ENCODE results near the gene CASKIN1.

DNA sequence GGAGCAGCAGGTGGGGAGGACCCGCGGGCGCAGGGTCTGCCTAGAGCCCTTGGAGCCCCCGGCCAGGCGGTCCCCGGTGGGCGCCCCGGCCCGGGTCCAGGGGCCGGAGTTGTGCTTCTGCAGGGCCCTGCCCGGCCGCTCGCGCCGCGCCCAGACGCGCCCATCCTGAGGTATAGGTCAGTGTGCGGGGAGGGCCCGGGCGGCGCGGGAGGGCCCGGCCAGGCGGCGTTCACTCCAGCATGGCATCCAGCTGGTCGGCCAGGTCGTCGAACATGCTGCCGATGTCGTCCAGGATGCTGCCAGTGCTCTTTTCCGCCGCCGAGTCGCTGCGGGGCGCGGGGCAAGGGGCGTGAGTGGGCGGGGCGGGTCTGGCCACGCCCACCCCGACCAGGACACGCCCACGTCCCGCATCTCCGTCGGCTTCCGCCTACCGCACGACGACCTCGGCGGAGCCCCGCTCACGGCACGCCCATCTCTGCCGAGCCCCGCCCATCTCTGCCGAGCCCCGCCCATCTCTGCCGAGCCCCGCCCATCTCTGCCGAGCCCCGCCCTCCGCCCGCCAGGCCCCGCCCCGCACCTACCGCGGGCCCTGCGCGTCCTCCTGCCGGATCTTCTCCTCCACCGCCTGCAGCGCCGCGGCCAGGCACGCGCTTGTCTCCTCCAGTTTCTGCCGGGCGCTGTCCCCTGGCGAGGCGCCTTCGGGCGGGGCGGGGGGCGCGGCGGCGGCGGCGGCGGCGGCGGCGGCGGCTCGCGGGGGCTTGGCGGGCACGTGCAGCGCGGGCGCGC, 17.9 kb downstream of the CASKIN1 start:
- TF ChIP-seq, protein P1, sequence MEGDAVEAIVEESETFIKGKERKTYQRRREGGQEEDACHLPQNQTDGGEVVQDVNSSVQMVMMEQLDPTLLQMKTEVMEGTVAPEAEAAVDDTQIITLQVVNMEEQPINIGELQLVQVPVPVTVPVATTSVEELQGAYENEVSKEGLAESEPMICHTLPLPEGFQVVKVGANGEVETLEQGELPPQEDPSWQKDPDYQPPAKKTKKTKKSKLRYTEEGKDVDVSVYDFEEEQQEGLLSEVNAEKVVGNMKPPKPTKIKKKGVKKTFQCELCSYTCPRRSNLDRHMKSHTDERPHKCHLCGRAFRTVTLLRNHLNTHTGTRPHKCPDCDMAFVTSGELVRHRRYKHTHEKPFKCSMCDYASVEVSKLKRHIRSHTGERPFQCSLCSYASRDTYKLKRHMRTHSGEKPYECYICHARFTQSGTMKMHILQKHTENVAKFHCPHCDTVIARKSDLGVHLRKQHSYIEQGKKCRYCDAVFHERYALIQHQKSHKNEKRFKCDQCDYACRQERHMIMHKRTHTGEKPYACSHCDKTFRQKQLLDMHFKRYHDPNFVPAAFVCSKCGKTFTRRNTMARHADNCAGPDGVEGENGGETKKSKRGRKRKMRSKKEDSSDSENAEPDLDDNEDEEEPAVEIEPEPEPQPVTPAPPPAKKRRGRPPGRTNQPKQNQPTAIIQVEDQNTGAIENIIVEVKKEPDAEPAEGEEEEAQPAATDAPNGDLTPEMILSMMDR (conservative IDR thresholded peaks at IDR 0.05; ENCODE audit: low read length) = no peak
- no peak for TF ChIP-seq EZH2phosphoT487 (IDR thresholded peaks at IDR 0.05; ENCODE audit: borderline replicate concordance)
